ENCODE data around the gene NKAP. TPM values are rescaled to one million over a fixed set of nuclear protein-coding genes. Genes with fewer than 3 reads are reported as not detected.

Gene NKAP
- total and polyA plus RNA-seq, 2 of the 13 experiments (the other 11 are each of a cell fraction or from before 2014, with no cell fraction given): 3.6 to 6.1 TPM

DNA sequence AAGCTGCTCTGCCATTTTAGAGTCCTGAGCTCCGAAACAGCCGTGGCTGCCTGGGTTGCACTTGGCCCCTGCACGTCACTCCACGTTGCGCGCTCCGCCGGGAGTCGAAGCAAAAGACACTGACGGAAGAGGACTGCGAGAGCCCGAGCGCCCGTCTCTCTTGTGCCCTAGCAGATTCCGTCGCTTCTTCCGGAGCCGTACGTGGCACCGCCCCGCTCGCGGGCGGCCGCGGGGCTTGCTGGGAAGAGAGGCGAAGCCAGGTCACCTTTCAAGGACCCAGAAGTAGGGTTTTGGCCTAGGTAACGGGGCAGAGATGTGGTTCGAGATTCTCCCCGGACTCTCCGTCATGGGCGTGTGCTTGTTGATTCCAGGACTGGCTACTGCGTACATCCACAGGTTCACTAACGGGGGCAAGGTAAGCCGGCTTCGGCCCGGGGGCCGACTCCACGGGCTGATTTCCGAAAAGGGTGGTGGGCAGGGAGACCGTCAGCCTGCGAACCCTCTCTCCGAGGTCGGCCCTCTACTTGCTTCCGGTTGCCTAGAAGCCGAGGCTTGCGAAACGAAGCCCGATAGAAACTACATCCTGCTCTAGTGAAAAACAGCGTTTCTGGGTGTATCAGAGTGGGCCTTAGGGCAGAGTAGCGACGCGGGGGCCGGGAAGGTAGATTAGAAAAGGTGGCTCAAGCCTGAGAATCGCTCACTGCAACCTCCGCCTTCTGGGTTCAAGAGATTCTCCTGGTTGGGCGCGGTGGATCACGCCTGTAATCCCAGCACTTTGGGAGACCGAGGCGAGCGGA lies 71.8 kb downstream of the NKAP start, which contains the start of the genes NDUFA1 and RNF113A (continued):
- TF ChIP-seq KAT2B (IDR thresholded peaks at IDR 0.05; ENCODE audit: borderline replicate concordance, low read depth, low read length): no peak
- TF ChIP-seq DNMT1 (CRISPR knock-in tag; IDR thresholded peaks at IDR 0.05): no peak
- TF ChIP-seq THAP11 (CRISPR knock-in tag; IDR thresholded peaks at IDR 0.05): peak; percentile 89
- no peak for TF ChIP-seq TEAD2 (CRISPR knock-in tag; IDR thresholded peaks at IDR 0.05)
- TF ChIP-seq ZNF431 (CRISPR knock-in tag; IDR thresholded peaks at IDR 0.05; ENCODE audit: borderline replicate concordance, low read depth): no peak
- 0 out of 2 replicates have a peak, but pooled peaks have one; percentile 39 for TF ChIP-seq ATF1 (CRISPR knock-in tag; IDR thresholded peaks at IDR 0.05)
- TF ChIP-seq, protein P1, sequence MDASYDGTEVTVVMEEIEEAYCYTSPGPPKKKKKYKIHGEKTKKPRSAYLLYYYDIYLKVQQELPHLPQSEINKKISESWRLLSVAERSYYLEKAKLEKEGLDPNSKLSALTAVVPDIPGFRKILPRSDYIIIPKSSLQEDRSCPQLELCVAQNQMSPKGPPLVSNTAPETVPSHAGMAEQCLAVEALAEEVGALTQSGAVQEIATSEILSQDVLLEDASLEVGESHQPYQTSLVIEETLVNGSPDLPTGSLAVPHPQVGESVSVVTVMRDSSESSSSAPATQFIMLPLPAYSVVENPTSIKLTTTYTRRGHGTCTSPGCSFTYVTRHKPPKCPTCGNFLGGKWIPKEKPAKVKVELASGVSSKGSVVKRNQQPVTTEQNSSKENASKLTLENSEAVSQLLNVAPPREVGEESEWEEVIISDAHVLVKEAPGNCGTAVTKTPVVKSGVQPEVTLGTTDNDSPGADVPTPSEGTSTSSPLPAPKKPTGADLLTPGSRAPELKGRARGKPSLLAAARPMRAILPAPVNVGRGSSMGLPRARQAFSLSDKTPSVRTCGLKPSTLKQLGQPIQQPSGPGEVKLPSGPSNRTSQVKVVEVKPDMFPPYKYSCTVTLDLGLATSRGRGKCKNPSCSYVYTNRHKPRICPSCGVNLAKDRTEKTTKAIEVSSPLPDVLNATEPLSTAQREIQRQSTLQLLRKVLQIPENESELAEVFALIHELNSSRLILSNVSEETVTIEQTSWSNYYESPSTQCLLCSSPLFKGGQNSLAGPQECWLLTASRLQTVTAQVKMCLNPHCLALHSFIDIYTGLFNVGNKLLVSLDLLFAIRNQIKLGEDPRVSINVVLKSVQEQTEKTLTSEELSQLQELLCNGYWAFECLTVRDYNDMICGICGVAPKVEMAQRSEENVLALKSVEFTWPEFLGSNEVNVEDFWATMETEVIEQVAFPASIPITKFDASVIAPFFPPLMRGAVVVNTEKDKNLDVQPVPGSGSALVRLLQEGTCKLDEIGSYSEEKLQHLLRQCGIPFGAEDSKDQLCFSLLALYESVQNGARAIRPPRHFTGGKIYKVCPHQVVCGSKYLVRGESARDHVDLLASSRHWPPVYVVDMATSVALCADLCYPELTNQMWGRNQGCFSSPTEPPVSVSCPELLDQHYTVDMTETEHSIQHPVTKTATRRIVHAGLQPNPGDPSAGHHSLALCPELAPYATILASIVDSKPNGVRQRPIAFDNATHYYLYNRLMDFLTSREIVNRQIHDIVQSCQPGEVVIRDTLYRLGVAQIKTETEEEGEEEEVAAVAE (CRISPR knock-in tag; IDR thresholded peaks at IDR 0.05; ENCODE audit: borderline replicate concordance): peak; percentile 27; the same call in 1 of the 2 replicates
- no peak for TF ChIP-seq ZKSCAN1 (IDR thresholded peaks at IDR 0.05; ENCODE audit: low read length)
- peak; percentile 43; the same call in 1 of the 2 replicates for TF ChIP-seq MEF2D (CRISPR knock-in tag; IDR thresholded peaks at IDR 0.05)
- 0 out of 2 replicates have a peak, but pooled peaks have one; percentile 14 for TF ChIP-seq MEIS1 (CRISPR knock-in tag; IDR thresholded peaks at IDR 0.05; ENCODE audit: borderline replicate concordance)
- TF ChIP-seq, protein P2, sequence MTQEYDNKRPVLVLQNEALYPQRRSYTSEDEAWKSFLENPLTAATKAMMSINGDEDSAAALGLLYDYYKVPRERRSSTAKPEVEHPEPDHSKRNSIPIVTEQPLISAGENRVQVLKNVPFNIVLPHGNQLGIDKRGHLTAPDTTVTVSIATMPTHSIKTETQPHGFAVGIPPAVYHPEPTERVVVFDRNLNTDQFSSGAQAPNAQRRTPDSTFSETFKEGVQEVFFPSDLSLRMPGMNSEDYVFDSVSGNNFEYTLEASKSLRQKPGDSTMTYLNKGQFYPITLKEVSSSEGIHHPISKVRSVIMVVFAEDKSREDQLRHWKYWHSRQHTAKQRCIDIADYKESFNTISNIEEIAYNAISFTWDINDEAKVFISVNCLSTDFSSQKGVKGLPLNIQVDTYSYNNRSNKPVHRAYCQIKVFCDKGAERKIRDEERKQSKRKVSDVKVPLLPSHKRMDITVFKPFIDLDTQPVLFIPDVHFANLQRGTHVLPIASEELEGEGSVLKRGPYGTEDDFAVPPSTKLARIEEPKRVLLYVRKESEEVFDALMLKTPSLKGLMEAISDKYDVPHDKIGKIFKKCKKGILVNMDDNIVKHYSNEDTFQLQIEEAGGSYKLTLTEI (CRISPR knock-in tag; conservative IDR thresholded peaks at IDR 0.05): no peak
- TF ChIP-seq KLF12 (CRISPR knock-in tag; IDR thresholded peaks at IDR 0.05; ENCODE audit: borderline replicate concordance): peak; percentile 23; the same call in 1 of the 2 replicates
- peak; percentile 23; the same call in 1 of the 2 replicates for TF ChIP-seq ZNF772 (CRISPR knock-in tag; IDR thresholded peaks at IDR 0.05)
- no peak for TF ChIP-seq STAT6 (CRISPR knock-in tag; IDR thresholded peaks at IDR 0.05; ENCODE audit: borderline replicate concordance)
- peak; percentile 19; the same call in 1 of the 2 replicates for TF ChIP-seq BORCS8-MEF2B (CRISPR knock-in tag; IDR thresholded peaks at IDR 0.05)
- TF ChIP-seq, protein P3, sequence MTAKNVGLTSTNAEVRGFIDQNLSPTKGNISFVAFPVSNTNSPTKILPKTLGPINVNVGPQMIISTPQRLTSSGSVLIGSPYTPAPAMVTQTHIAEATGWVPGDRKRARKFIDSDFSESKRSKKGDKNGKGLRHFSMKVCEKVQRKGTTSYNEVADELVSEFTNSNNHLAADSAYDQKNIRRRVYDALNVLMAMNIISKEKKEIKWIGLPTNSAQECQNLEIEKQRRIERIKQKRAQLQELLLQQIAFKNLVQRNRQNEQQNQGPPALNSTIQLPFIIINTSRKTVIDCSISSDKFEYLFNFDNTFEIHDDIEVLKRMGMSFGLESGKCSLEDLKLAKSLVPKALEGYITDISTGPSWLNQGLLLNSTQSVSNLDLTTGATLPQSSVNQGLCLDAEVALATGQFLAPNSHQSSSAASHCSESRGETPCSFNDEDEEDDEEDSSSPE (CRISPR knock-in tag; IDR thresholded peaks at IDR 0.05): peak; percentile 27; the same call in 1 of the 2 replicates
- no peak for TF ChIP-seq EZH2 (conservative IDR thresholded peaks at IDR 0.05; ENCODE audit: low read depth, low read length)

All from HepG2 (cell line).